ENCODE data around the gene FLACC1.
A peak's percentile ranks its signal among the peaks of the same experiment; 100 is the strongest.
"Not testable (repeated sequence)": the region's sequence is repeated elsewhere in the genome, so short reads cannot be mapped to it uniquely, and the experiment has no call there.

The FLACC1 gene

GRCh38 chr2:201357221-201357620, at the start of gene FLACC1:
FLACC1 (minus strand) TSS chr2:201357345; CDS start chr2:201351404, 5,941 bp downstream.
- peak; percentile 78 for DNase-seq

- no peak for DNase-seq
These were observed 49.0 kb upstream of the FLACC1 start for GRCh38 chr2:201406077-201406662.

GRCh38 chr2:201404699-201405280, 47.6 kb upstream of the FLACC1 start:
- no peak for DNase-seq

- DNase-seq: no peak
These were observed 46.7 kb upstream of the FLACC1 start for GRCh38 chr2:201403880-201404279.

GRCh38 chr2:201402651-201403562, 45.8 kb upstream of the FLACC1 start:
- DNase-seq: no peak

- DNase-seq: no peak
These were observed 44.7 kb upstream of the FLACC1 start for GRCh38 chr2:201401815-201402214.

GRCh38 chr2:201396595-201396994, 39.5 kb upstream of the FLACC1 start:
- DNase-seq: no peak

GRCh38 chr2:201383136-201383535, 26.0 kb upstream of the FLACC1 start:
- DNase-seq: no peak

- no peak for DNase-seq
These were observed 21.6 kb upstream of the FLACC1 start for GRCh38 chr2:201378496-201379397.

GRCh38 chr2:201377218-201377617, 20.1 kb upstream of the FLACC1 start:
- no peak for DNase-seq

GRCh38 chr2:201369775-201370174, 12.6 kb upstream of the FLACC1 start:
- no peak for DNase-seq

- not testable (repeated sequence) for DNase-seq
These were observed 12.2 kb upstream of the FLACC1 start for GRCh38 chr2:201369318-201369717.

GRCh38 chr2:201366146-201366545, 9.0 kb upstream of the FLACC1 start:
- DNase-seq: no peak

- no peak for DNase-seq
These were observed 6.9 kb upstream of the FLACC1 start for GRCh38 chr2:201363857-201364560.

GRCh38 chr2:201362396-201362795, 5.3 kb upstream of the FLACC1 start:
- no peak for DNase-seq

GRCh38 chr2:201361078-201361733, 4.1 kb upstream of the FLACC1 start:
- DNase-seq: no peak

- DNase-seq: no peak
These were observed 3.1 kb upstream of the FLACC1 start for GRCh38 chr2:201360256-201360655.

GRCh38 chr2:201358684-201359083, 1.5 kb upstream of the FLACC1 start:
- DNase-seq: no peak

- no peak for DNase-seq
These were observed 4.0 kb downstream of the FLACC1 start for GRCh38 chr2:201353116-201353515.

- no peak for DNase-seq
These were observed 6.3 kb downstream of the FLACC1 start for GRCh38 chr2:201350879-201351278.

- DNase-seq: no peak
These were observed 7.5 kb downstream of the FLACC1 start for GRCh38 chr2:201349601-201350000.

- no peak for DNase-seq
These were observed 8.4 kb downstream of the FLACC1 start for GRCh38 chr2:201348758-201349157.
